Sigmoid colon (tissue), 4 donors: Measurements from ENCODE around the gene GPC6.

ENCODE experiments used
- CTCF ChIP-seq, 4 experiments: fragments of 450-650 bp in 3 of 4; fragments of 200-600 bp in 1 of 4; IDR thresholded peaks; one replicate each; pipeline ENCODE4 v1.5.1; 2016 to 2019; ENCODE audit warnings: antibody characterized with exemption in 4 of 4, mild to moderate bottlenecking in 3 of 4, moderate library complexity in 2 of 4
- POLR2AphosphoS5 ChIP-seq, 4 donors: sonication (generic); formaldehyde crosslinking; IDR thresholded peaks; one replicate each; pipeline ENCODE4 v1.6.1; 2017; ENCODE audit warnings: antibody characterized with exemption in 4 of 4

DNA sequence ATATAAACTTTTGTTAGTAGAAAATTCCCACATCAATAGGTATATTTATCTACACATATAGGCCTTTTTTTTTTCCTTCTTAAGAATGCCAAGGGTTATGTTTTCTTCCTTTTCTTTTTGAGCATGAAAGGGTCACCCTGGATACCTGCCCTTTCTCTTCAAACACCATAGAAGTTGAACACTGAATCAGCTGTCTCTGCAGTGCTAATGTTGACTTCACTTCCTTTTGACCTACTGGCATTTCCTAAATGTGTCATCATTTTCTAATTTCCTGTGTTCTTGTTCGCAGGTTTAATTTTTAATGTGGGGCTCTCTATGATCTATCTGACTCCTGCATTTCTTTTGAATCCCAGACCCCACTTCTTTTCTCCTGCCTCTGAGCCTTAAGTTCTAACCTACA is 532.0 kb downstream of the GPC6 start:
- no peak for TF ChIP-seq CTCF (IDR thresholded peaks at IDR 0.05)
- no peak for TF ChIP-seq POLR2AphosphoS5 (IDR thresholded peaks at IDR 0.05)
